ENCODE data around the gene MORF4L1.
"Not testable (repeated sequence)": the region's sequence is repeated elsewhere in the genome, so short reads cannot be mapped to it uniquely, and the experiment has no call there.

MORF4L1 gene

DNA sequence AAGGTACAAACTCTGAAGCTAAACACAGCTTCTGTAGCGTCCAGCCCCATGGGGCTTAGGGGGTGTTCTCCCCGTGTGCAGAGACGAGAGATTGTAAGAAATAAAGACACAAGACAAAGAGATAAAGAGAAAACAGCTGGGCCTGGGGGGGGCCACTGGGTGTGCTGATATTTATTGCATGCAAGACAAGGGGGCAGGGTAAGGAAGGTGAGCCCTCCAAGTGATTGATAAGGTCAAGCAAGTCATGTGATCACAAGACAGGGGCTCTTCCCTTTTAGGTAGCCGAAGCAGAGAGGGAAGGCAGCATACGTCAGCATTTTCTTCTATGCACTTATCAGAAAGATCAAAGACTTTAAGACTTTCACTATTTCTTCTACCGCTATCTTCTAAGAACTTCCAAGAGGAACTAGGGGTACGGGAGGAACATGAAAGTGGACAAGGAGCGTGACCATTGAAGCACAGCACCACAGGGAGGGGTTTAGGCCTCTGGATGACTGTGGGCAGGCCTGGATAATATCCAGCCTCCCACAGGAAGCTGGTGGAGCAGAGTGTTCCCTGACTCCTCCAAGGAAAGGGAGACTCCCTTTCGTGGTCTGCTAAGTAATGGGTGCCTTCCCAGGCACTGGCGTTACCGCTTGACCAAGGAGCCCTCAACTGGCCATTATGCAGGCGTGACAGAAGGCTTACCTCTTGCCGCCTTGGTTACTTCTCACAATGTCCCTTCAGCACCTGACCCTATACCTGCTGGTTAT lies 29.8 kb downstream of the MORF4L1 start:
- DNase-seq: not testable (repeated sequence)

DNA sequence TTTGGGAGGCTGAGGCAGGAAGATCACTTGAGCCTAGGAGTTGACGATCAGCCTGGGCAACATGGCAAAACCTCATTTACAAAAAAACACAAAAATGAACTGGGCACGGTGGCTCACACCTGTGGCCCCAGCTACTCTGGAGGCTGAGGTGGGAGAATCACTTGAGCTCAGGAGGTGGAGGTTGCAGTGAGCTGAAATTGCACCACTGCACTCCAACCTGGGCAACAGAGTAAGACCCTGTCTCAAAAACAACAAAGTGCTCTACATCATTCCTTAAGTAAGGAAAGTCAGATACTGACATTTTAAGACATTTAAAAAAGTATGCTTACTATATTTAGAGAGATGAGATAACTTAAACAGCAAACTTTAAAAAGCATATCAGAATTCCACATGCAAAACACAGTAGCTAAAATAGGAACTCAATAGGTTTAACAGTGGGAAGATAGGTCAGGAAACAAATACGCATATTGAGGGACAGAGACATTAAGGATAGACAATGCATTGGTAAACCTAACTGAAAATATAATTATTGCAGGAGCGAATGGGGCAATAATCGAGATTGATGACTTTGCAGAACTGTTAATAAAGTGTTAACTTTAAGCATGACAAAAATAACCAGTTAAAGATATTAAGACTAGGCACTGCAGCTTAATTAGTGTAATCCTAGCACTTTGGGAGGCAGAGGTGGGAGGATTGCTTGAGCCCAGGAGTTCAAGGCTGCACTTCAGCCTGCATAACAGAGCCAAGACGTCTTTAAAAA lies 32.1 kb downstream of the MORF4L1 start:
- no peak for DNase-seq

DNA sequence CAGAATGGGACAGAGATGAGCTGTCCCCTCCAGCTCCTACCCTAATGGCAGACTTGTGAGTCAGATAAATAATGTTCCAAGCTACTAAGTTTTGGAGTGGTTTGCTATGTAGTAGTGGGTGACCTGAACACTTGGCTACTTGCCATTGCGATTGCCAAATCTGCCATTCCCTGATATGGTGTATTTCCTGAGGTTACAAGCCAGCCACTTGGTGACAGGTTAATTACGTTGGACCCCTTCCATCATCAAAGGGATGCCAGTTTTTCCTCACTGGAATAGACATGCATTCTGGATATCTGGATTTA lies 33.6 kb downstream of the MORF4L1 start:
- peak; percentile 41 for DNase-seq

DNA sequence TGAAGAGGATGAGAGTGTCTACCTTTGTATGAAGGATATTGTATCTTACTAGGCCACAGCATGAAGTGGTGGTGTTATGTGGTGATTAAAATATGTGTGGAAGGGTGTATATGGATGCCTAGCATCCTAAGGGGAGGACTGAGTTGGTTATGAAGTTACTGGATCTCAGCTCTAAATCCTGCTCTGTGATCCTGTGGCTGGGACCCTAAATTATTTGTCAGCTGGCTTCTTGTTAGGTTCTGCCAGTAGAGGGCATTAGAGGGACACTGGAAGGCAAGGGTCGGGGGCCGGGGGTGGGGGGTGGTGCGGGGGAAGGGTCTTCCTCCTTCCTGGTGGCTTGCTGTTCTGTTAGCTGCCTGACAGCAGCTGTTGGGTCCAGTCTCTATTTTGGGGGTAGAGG lies 34.9 kb downstream of the MORF4L1 start:
- DNase-seq: no peak

DNA sequence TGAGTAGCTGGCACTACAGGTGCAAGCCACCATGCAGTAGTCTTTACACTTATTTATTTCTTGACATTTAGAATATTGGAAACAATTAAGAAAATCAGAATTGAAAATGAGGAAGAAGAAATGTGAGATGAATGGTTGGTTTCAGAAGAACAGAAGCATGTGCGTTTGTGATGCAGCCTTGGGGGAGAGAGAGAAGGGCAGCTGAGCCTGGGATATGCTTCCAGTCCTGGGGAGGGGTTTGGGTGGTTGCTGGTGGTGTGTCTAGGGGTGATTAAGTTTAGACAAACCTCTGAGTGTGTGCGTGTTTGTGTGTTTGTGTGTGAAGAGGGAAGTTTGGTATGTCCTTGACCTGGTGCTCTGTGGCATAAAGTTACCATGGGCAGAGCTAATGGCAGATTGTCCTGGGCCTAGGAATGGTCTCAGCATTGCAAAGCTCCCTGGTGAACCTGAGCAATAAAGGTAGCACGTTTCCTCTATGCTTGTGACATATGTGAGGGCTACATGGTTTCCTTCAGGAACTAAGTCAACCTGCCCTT lies 36.5 kb downstream of the MORF4L1 start:
- DNase-seq: no peak

DNA sequence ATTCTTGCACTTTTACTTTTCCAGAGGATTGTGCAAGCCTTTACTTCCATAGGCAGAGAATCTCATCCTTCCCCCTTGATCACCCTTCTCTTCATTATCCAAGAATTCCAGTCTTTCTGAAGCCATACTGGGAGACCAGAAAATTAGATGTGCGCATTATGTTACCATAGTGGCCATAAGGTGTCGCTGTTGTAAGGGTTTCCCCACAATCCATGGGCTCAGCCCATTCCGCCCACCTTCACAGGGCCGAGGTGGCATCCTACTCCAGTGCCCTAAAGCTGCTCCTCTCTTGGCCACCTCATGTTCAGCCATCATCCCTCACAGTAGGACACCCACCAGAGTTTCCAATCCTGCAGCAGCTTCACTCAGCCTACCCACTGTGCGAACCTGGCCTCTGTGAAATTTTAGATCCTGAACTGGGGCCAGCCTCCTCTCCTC lies 37.1 kb downstream of the MORF4L1 start:
- no peak for DNase-seq

DNA sequence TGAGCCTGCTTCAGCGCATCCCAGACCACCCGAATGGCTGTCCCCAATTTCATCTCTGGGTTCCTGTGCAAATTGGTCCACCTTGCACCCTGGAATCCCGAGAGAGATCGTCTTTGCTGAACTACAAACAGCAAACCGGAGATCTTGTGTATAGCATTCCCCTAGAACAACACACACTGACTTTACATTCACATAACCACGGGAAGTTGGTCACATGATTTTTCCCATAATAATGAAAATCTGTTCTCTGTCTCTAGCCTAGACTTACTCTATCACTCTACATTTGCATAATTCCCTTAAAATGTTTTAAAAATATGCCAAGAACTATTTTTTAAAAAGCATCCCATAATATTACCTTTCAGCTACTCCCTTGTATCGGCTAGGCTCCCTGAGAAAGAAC lies 37.6 kb downstream of the MORF4L1 start:
- DNase-seq: no peak

DNA sequence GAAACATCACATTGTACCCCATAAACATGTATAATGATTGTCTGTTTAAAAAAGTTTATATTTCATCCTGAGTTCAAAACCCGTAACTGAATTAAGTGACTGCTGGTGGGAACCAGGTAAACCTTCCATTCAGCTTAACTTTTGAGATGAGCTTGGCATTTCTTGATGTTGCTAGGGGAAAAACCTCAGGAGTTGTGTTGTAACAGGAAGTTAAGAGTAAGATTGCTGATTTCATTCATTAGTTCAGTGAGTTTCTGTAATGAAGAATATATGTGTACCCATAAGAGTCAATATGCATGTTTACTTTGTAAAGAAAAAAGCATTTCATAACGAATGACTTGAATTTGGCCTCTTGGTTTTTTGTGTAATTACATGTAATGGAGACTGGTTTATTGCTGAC lies 39.6 kb downstream of the MORF4L1 start:
- DNase-seq: no peak

DNA sequence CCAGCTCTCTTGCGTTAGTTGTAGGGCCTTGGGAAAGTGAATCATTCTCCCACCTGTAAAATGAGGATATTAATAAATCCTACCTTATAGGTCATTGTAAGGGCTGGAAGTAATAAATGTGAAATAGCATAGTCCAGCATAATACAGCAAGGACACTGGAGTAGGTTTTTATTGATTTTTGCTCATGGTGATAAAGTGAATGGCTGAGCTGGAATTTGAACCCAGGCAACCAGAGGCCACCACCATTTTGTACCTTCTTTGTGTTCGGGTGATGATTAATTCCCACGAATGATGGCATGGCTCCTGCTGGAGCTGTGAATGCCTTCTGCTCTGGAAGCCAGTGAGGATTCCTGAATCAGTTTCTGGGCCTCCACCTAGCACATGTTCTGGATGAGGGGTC lies 40.3 kb downstream of the MORF4L1 start:
- no peak for DNase-seq

DNA sequence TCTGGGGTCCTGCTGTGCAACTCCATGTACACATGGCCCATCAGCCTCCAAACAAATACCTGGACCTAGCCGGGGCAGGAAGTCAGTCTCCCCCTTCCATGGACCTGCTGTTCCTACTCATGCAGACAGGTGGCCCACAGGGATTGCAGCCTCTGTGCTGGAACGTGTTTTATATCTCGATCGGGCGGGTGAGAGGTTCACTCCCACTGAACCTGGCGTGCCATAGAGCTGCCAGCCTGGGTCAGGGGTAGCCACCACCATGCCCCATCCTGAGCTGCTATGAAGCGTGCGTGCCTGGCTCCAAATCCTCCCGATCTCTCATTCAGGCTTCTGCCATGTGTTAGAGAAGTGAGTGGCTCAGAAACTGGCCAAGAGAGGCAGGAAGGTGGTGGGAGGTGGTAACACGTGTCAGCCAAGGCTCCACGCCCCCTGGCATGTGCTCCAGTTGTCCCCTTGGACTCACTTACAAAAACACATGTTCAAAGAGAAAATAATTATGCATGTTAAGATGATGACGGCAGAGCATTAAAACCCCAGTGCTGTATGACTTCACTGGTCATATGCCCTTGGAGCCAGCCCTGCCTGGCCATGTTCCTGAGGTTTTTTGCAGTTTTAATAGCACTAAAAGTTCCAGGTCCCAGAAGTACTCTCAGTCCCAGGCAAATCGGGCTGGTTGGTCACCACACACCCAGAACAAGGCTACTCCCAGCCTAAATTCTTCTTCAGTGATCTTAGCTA lies 41.5 kb downstream of the MORF4L1 start:
- DNase-seq: no peak

DNA sequence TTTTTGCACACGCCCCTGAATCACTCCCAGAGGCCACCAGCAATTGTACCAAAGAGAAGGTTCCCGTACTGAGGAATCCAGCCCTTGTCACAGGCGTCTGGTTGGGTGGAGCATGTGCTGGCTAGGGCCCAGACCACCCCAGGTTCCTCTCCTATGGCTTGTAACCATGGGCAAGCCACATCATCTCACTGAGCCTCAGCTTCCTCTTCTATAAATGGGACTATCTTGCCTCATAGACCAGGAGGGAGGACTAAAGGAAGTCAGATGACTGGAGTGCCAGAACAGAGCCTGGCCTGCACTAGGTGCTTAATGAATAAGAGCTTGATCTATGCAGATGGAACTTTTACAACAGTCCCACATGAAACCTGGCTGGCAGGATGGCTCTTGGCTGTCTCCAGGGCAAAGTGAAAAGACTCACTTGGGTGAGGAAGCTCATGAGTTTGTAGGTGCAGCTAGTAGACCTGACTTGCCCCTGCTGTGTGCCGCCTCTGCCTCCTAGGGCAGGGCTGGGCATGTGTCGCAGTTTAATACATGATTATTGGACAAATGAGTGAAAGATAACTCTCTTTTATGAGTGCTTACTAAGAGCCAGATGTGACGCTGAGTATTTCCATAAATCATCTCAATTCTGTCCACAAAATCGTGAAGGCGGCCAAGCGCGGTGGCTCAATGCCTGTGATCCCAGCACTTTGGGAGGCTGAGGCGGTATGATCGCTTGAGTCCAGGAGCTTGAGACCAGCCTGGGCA lies 42.8 kb downstream of the MORF4L1 start:
- DNase-seq: no peak

DNA sequence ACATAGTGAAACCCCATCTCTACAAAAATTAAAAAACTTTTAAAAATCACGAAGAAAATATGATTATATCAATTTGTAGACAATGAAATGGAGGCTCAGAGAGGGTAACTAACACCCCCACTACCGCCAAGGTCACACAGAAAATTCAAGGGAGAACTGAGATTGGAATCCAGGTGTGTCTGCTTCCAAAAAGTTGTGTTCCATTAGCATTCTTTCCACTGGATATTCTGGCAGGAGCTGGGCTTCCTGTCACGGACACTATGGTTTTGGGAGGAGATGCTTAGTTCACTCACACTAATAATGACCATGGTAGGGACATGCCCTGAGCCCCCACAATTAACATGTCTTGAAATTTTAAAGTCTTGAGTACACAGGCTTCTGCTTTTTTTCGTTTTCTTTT lies 43.4 kb downstream of the MORF4L1 start:
- DNase-seq: no peak

DNA sequence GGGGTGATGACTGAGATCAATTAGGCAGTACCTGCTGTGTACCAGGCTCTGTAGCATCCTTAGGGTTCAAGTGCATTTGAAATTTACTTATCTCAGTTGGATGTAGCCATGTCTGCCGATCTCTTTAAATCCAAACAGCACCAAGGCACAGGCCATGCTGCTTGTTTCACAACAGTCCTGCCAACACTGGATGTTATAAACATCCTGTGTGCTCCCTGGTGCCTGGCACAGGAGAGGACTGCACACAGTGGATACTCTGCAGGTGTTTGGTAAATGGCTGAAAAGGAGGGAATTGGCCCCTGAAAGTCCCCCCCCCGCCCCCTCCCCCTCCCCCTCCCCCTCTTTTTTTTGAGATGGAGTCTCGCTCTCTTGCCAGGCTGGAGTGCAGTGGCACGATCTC lies 45.2 kb downstream of the MORF4L1 start:
- no peak for DNase-seq

DNA sequence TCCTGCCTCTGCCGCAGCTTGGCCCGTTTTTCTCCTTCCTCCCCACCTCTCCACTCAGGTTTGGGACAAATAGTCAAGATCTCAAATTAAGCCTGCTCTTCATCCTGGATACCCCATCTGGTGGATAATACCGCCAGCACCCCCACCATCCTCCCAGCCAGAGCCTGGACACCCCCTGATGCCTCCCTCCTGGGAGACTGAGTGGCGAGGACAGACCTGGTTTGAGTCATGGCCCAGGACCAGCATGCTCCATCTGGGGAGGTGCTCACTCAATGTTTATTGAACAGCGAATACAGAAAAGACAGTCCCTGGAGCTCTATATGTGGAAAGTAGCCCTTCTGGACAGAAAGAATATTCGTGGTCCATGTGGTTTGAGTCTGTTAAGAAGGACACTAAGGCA lies 48.8 kb downstream of the MORF4L1 start:
- no peak for DNase-seq

DNA sequence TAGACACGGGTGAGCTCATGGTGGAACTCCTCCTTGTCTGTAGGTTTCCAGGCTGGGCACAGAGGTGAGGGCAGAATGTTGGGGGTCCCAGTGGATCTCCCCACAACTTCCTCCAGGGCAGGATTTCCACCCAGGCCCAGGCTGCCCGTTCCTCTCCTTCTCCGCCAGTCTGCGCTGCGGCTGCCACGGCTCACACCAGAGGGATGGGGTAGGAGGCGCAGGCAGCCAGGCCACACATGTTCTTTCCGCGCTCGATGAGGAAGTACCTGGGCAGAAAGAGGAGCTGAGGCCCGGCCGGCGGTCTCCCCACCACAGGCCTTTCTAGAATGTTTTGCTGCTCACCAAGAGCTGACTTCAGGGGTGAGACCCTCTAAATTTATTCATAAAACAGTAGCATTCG lies 49.2 kb downstream of the MORF4L1 start:
- DNase-seq: no peak

DNA sequence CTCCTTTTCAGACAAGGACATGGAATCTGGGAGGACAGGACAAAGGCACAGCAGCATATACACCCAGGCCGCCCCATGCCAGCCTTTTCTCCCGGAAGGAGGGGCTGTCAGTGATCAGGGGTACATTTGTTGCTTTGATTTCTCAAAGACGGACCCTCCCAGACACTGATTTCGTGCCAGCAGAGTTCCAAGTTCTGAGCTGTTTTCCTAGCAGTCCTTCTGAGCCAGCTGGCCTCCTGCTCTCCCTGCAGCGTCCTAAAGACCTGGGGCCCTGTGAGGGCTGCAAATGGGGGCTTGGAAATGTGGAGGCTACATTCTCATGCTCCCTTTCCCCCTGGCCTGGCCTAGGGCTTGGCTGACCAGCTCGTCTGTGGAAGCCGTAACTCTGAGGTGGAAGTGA lies 49.8 kb downstream of the MORF4L1 start:
- DNase-seq: no peak

DNA sequence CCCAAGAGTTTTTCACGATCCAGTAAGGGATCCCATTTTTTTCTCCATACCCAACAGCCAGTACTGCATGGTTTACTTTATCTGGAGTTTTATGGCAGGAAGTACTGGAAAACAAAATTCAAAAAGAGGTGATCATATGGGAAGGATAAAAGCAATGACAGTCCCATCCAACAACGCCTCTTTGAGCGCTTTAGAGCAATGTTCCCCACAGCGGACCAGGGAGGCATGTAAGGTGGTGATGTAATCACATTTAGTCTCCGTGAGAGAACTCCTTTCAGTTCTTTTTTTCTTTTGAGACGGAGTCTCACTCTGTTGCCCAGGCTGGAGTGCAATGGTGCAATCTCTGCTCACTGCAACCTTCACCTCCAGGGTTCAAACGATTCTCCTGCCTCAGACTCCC lies 50.3 kb downstream of the MORF4L1 start:
- no peak for DNase-seq

DNA sequence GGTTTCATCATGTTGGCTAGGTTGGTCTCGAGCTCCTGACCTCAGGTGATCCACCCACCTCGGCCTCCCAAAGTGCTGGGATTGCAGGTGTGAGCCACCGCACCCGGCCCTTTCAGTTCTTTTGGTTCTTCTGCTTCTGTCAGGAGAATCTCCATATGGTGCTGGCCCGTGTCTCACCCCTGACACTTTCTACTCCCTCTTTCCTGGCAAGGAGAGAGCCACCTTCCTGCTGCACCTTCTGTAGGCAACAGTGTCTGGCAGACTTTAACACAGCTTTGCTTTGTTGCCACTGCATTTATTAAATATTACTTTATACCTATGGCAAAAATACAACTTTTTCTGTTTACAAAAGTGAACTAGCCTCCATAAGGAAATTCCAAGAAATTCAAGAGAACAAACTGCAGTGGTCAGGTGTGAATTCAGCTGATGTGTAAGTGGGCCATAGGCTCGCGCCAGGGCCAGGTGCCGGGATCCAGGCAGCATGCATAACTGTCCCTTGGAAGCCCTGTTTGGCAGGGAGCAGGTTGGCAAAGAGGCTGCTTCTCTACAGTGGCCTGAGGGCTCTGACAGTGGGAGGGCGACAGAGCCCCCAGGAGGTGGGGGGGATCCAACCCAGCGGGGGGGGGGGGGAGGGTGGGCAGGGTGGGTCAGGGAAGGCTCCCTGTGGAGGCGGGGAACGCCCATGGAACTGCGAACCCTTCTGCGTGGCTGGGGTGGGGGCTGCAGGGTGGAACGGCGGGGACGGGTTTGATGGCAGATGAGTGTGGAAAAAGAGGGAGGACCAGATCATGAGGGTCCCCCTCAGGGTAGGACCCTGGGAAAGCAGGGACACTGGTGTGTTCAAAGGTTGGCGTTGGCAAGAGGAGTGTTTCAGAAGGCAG lies 51.0 kb downstream of the MORF4L1 start:
- no peak for DNase-seq

DNA sequence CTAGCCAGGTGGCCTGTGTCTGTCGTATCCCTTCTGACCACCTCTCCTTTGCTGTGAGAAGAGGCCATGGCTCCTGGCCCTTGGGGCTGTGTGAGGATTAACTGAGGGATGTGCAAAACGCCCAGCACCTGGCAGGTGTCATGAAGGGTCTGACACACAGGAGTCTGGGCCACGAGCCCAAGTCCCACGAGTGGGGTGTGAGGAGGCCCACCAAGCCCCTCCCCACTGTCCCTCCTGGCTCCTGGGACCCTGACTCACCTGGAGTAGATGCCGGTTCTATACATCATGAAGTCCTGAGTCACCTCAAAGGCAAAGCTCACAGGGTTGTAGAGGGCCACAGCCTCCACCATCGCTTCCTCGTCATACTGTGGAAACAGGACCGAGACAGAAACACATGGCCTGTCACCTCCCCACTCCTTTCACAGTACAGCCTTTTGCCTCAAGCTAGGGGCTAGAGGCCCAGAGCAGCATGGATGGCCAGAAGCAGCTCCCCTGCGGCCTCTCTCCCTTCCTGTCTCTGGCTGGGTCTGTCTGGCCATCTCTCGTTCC lies 52.5 kb downstream of the MORF4L1 start:
- DNase-seq: no peak

DNA sequence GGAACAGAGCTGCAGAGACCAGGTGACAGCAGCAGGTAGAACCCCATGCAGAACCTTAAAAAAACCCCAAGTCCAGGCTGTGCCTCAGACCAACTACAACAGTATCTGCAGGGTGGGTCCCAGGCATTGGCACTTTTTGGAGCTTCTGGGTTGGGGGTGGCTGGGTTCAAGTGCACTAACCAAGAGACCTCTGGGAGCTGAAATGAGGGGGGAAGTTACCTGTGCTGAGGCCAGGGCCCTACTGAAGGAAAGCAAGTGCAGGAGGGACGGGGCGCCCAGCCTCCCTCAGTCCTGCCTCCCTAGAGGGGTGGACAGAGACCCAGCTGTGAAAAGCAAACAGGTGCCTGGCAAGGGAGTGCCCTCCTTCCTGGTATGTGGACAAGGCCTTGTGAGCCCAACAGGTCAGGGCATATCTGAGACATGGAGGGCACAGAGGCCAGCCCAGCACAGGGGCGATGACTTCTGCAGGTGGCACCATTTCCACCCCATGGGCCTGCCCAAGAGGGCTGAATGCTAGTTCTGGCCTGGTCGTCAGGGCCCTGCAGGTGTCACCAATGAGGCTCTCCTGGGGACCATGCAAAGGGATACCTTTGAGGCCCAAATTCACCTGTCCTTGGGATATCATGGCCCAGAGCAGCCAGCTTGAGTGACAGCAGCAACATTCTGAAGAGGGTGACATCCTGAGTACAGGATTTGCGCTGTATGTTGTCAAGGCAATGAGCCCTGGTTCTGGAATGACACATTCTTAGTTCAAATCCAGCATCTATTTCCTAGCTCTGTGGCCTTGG lies 53.5 kb downstream of the MORF4L1 start:
- no peak for DNase-seq

Measured in NCI-H1105 treated with DMSO at 0.1 percent for 48 hours (cell line).